ENCODE results near the gene TJP1.

TJP1 gene

DNA sequence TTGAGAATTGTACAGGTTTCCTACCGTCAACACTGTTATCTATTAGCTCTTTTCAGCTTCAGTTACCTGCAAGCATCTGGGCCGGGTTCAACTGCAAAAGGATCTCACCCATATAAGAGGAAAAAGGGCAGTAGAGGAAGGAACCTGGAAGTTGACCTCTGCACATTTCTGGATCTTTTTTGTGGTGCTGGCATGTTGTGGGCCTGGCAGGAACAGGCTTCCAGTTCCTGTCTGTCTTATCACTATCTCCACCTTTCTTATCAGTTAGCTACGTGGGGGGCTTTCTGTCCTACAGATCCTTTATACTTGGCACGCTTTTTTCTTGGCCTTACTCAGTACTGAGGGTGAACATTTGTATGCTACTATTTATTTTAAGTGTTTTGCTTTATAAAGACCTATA lies 42.2 kb upstream of the TJP1 start:
- Histone ChIP-seq H3K36me3 (no peaks in the 10 kb centered on the region), H3K4me3 (ENCODE audit: low read depth, low read length) (no peak overlapping the region), H3K27ac (no peak overlapping the region), H3K27me3 (ENCODE audit: insufficient read depth, low read depth, severe bottlenecking) (no peaks in the 10 kb centered on the region), H3K9me3 (ENCODE audit: severe bottlenecking) (no peaks in the 10 kb centered on the region)
- TF ChIP-seq, protein P1, sequence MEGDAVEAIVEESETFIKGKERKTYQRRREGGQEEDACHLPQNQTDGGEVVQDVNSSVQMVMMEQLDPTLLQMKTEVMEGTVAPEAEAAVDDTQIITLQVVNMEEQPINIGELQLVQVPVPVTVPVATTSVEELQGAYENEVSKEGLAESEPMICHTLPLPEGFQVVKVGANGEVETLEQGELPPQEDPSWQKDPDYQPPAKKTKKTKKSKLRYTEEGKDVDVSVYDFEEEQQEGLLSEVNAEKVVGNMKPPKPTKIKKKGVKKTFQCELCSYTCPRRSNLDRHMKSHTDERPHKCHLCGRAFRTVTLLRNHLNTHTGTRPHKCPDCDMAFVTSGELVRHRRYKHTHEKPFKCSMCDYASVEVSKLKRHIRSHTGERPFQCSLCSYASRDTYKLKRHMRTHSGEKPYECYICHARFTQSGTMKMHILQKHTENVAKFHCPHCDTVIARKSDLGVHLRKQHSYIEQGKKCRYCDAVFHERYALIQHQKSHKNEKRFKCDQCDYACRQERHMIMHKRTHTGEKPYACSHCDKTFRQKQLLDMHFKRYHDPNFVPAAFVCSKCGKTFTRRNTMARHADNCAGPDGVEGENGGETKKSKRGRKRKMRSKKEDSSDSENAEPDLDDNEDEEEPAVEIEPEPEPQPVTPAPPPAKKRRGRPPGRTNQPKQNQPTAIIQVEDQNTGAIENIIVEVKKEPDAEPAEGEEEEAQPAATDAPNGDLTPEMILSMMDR (IDR thresholded peaks at IDR 0.05; ENCODE audit: low read depth, low read length) = no peak
- no peak for DNase-seq

- no peaks in the 10 kb centered on the region for H3K36me3 ChIP-seq
- no peak overlapping the region for H3K4me3 ChIP-seq (ENCODE audit: low read depth, low read length)
- H3K9me3 ChIP-seq (ENCODE audit: severe bottlenecking) = no peaks in the 10 kb centered on the region
- H3K27me3 ChIP-seq (ENCODE audit: insufficient read depth, low read depth, severe bottlenecking) = no peaks in the 10 kb centered on the region
- TF ChIP-seq, protein P1 (IDR thresholded peaks at IDR 0.05; ENCODE audit: low read depth, low read length) = no peak
- DNase-seq = no peak
- no peak overlapping the region for H3K27ac ChIP-seq
Observed at GRCh38 chr15:29863438-29863837, 41.2 kb upstream of the TJP1 start.

DNA sequence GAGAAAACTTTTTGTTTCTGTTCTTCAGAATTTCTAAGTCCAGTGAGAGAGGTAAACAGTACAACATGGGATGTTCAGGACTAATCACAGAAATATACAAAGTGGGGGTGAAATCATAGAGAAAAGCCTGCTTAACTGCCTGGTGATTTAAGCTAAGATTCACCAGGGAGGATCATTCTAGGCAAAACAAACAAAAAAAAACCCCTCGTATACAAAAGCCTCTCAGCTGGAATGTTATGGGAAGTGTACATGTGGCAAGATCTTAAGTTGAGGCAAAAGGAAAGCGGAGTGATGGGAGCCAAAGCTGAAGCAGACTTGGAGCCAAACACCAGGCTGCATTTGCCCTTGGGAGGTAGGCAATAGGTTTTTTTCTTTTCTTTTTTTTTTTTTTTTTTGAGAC lies 40.0 kb upstream of the TJP1 start:
- Histone ChIP-seq H3K4me3 (ENCODE audit: low read depth, low read length) (no peak overlapping the region), H3K9me3 (ENCODE audit: severe bottlenecking) (no peaks in the 10 kb centered on the region), H3K36me3 (no peaks in the 10 kb centered on the region), H3K27me3 (ENCODE audit: insufficient read depth, low read depth, severe bottlenecking) (no peaks in the 10 kb centered on the region), H3K27ac (no peak overlapping the region)
- TF ChIP-seq, protein P1 (IDR thresholded peaks at IDR 0.05; ENCODE audit: low read depth, low read length) = no peak
- no peak for DNase-seq

- no peak for DNase-seq
- Histone ChIP-seq H3K9me3 (ENCODE audit: severe bottlenecking) (no peaks in the 10 kb centered on the region), H3K27me3 (ENCODE audit: insufficient read depth, low read depth, severe bottlenecking) (no peaks in the 10 kb centered on the region), H3K4me3 (ENCODE audit: low read depth, low read length) (no peak overlapping the region), H3K36me3 (no peaks in the 10 kb centered on the region), H3K27ac (no peak overlapping the region)
- TF ChIP-seq, protein P1 (IDR thresholded peaks at IDR 0.05; ENCODE audit: low read depth, low read length) = no peak
Observed at GRCh38 chr15:29860872-29861271, 38.6 kb upstream of the TJP1 start.

DNA sequence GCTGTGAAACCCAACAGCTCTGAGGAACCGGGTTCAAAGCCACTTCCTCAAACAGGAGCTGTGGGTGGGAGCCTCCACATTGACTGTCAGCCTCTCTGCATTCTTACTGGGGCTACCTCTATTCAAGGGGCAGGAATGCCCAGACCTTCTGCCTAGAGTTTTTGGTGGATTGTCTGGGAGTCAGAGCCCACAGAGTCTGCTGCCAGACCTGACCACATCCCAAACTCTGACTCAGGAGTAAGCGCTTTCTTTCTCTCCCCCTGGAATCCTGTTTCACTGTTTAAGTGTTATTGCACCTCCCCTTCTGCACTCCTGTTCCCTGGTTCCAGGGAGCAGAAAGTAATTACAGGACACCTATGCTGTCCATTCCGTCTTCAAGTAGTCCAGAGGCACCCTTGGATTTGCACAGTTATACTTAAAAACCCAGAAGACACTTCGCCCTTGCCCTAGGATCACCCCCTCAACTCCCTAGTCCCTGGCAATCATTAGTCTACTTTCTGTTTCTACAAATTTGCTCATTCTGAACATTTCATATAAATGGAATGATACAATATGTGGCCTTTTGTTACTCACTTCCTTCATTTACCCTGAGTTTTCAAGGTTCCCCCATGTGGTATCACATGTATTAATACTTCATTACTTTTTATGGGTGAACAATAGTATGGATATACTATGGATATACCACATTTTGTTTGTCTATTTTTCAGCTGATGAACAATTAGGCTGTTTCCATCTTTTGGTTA lies 37.9 kb upstream of the TJP1 start:
- Histone ChIP-seq H3K4me3 (ENCODE audit: low read depth, low read length) (no peak overlapping the region), H3K36me3 (no peaks in the 10 kb centered on the region), H3K9me3 (ENCODE audit: severe bottlenecking) (no peaks in the 10 kb centered on the region), H3K27ac (no peak overlapping the region), H3K27me3 (ENCODE audit: insufficient read depth, low read depth, severe bottlenecking) (no peaks in the 10 kb centered on the region)
- TF ChIP-seq, protein P1 (IDR thresholded peaks at IDR 0.05; ENCODE audit: low read depth, low read length) = no peak
- DNase-seq = no peak

- H3K4me3 ChIP-seq (ENCODE audit: low read depth, low read length) = no peak overlapping the region
- no peaks in the 10 kb centered on the region for H3K36me3 ChIP-seq
- H3K27ac ChIP-seq = no peak overlapping the region
- H3K27me3 ChIP-seq (ENCODE audit: insufficient read depth, low read depth, severe bottlenecking) = no peaks in the 10 kb centered on the region
- no peak for DNase-seq
- no peaks in the 10 kb centered on the region for H3K9me3 ChIP-seq (ENCODE audit: severe bottlenecking)
- TF ChIP-seq, protein P1 (IDR thresholded peaks at IDR 0.05; ENCODE audit: low read depth, low read length) = no peak
Observed at GRCh38 chr15:29859293-29859692, 37.0 kb upstream of the TJP1 start.
